Keratinocyte (primary cell): ENCODE data around the gene WNT6. TPM values are rescaled to one million over a fixed set of nuclear protein-coding genes. Genes with fewer than 3 reads are reported as not detected.

Source experiments
- DNase-seq: peaks from one replicate; pipeline ENCODE4 v3.0.0-alpha.2; 2011; ENCODE audit warnings: low read depth, missing footprints, low spot score
- FAIRE-seq: peaks from 2 replicates; lab custom pipeline; 2011; peaks lifted over from hg19 to GRCh38; lab: Jason Lieb, UNC
- H2AFZ ChIP-seq: 2 replicates; pipeline ENCODE4 v1.6.0; 2012; ENCODE audit warnings: low read length, control low read depth, inconsistent platforms; ENCODE audit not compliant: control insufficient read depth
- H3K27ac ChIP-seq: 2 replicates; pipeline ENCODE4 v1.5.1; 2011; ENCODE audit warnings: low read length; ENCODE audit not compliant: control insufficient read depth, insufficient read depth
- H3K27me3 ChIP-seq: 3 replicates; pipeline ENCODE4 v1.6.0; 2011; ENCODE audit warnings: low read length; ENCODE audit not compliant: control insufficient read depth, insufficient read depth; ENCODE audit errors: extremely low read depth
- H3K36me3 ChIP-seq, 2 experiments: 2 replicates in 1 of 2; 3 replicates in 1 of 2; pipeline ENCODE4 v1.5.1; 2011; ENCODE audit warnings: low read length in 2 of 2, mild to moderate bottlenecking in 1 of 2; ENCODE audit not compliant: control insufficient read depth in 2 of 2, insufficient read depth in 2 of 2; ENCODE audit errors: extremely low read depth in 1 of 2
- H3K4me1 ChIP-seq: 3 replicates; pipeline ENCODE4 v1.5.1; 2011; ENCODE audit warnings: low read length; ENCODE audit not compliant: control insufficient read depth, insufficient read depth; ENCODE audit errors: extremely low read depth
- H3K4me2 ChIP-seq: 3 replicates; pipeline ENCODE4 v1.6.0; 2011; ENCODE audit warnings: low read depth, low read length; ENCODE audit not compliant: control insufficient read depth, insufficient read depth; ENCODE audit errors: extremely low read depth
- H3K4me3 ChIP-seq, 3 experiments: fragments of 200-600 bp in 1 of 3; sonication (generic) in 1 of 3; 2 replicates in 2 of 3; 3 replicates in 1 of 3; pipeline ENCODE4 v1.5.1; 2011 to 2016; ENCODE audit warnings: low read length in 3 of 3, mild to moderate bottlenecking in 3 of 3, control low read depth in 2 of 3, inconsistent platforms in 1 of 3, low read depth in 1 of 3, mixed read lengths in 1 of 3, mixed run types in 1 of 3, moderate library complexity in 1 of 3; ENCODE audit not compliant: control insufficient read depth in 2 of 3, insufficient read depth in 2 of 3; ENCODE audit errors: extremely low read depth in 1 of 3
- H3K79me2 ChIP-seq: 2 replicates; pipeline ENCODE4 v1.6.0; 2012; ENCODE audit warnings: low read length; ENCODE audit not compliant: control insufficient read depth, insufficient read depth
- H3K9ac ChIP-seq: 3 replicates; pipeline ENCODE4 v1.6.0; 2011; ENCODE audit warnings: low read length; ENCODE audit not compliant: control insufficient read depth, insufficient read depth; ENCODE audit errors: extremely low read depth
- H3K9me1 ChIP-seq: 3 replicates; pipeline ENCODE4 v1.6.0; 2011; ENCODE audit warnings: low read length; ENCODE audit not compliant: control insufficient read depth, insufficient read depth; ENCODE audit errors: extremely low read depth
- H3K9me3 ChIP-seq: 2 replicates; pipeline ENCODE4 v1.5.1; 2012; ENCODE audit warnings: low read depth, low read length; ENCODE audit not compliant: control insufficient read depth
- H4K20me1 ChIP-seq: 3 replicates; pipeline ENCODE4 v1.6.0; 2011; ENCODE audit warnings: low read length; ENCODE audit not compliant: control insufficient read depth, insufficient read depth; ENCODE audit errors: extremely low read depth
- CTCF ChIP-seq, 3 experiments: IDR thresholded peaks in 1 of 3; conservative IDR thresholded peaks in 1 of 3; optimal IDR thresholded peaks in 1 of 3; 2 replicates in 2 of 3; 3 replicates in 1 of 3; pipeline versions ENCODE3 to v1.5.1; 2011; ENCODE audit warnings: low read length in 3 of 3, mild to moderate bottlenecking in 3 of 3, moderate library complexity in 2 of 3, control low read depth in 1 of 3, inconsistent platforms in 1 of 3; ENCODE audit not compliant: insufficient read depth in 2 of 3; ENCODE audit errors: extremely low read depth in 1 of 3
- EZH2 ChIP-seq: IDR thresholded peaks from one replicate; pipeline ENCODE4 v1.6.1; 2012; ENCODE audit warnings: inconsistent platforms, mild to moderate bottlenecking, low read length, moderate library complexity
- dilution Hi-C: fragments of 300-500 bp; cut with MboI; formaldehyde crosslinking; loops from one replicate; pipeline ENCODE4 v1.7.0; 2020; ENCODE audit warnings: low sequenced_read_pairs; ENCODE audit not compliant: extremely low pct_ligation_motif_present
- polyA plus RNA-seq, 5 experiments: library from polyadenylated mRNA; depleted of rRNA in 3 of 5; stranded (reverse) in 3 of 5; stranded (forward) in 1 of 5; unstranded in 1 of 5; fragments of >200 nt; gene quantifications; 1 replicate in 1 of 5; 2 replicates in 3 of 5; 3 replicates in 1 of 5; pipeline versions ENCODE4 v1.2.1 to v1.2.3, GENCODE V29; 2011 to 2012; ENCODE audit warnings: missing spikeins in 2 of 5, low read depth in 1 of 5, low replicate concordance in 1 of 5

The WNT6 gene
- polyA plus RNA-seq, 1 donor (not counting 4 experiments of a cell fraction or from before 2014, with no cell fraction given), result not detected

DNA sequence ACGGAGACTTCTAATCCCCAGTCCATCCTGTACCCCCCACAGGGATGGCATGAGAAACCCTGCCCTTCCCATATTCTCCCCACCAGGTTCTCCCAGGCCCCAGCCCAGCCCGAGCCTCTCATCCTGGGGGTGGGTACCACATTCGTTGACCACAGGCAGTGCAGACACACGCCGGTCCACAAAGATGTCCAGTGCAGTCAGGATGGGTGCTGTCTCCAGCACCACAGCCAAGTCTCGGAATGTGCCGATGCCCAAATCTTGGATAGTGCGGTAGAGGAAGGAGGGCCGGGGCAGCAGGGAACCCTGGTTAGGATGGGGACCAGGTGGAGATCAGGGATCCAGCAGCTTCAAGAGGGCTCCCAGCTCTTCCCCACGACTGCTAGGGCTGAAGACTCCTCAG, 32.8 kb upstream of the WNT6 start:
- H3K27me3 ChIP-seq, result peaks cover 7% of the 10 kb centered on the region
- no peak overlapping the region for H3K27ac ChIP-seq
- no peak for TF ChIP-seq CTCF (optimal IDR thresholded peaks at IDR 0.05 in 1 of 3, IDR thresholded peaks at IDR 0.05 in 1 of 3, conservative IDR thresholded peaks at IDR 0.05 in 1 of 3; ENCODE audit: extremely low read depth in 1 of 3, insufficient read depth in 2 of 3, low read length in 3 of 3)
- no peak for TF ChIP-seq EZH2
- no peaks in the 10 kb centered on the region for H3K9me3 ChIP-seq
- no peaks in the 10 kb centered on the region for H3K36me3 ChIP-seq
- H3K4me1 ChIP-seq, result no peaks in the 10 kb centered on the region
- H3K9me1 ChIP-seq, result no peaks in the 10 kb centered on the region
- no peaks in the 10 kb centered on the region for H4K20me1 ChIP-seq
- no peak overlapping the region for H3K9ac ChIP-seq
- FAIRE-seq (no peak), DNase-seq (no peak)
- H2AFZ ChIP-seq, result no peak overlapping the region
- no peaks in the 10 kb centered on the region for H3K79me2 ChIP-seq
- dilution Hi-C loops, result no loop called here
- H3K4me3 ChIP-seq, result no peak overlapping the region
- H3K4me2 ChIP-seq, result no peak overlapping the region

DNA sequence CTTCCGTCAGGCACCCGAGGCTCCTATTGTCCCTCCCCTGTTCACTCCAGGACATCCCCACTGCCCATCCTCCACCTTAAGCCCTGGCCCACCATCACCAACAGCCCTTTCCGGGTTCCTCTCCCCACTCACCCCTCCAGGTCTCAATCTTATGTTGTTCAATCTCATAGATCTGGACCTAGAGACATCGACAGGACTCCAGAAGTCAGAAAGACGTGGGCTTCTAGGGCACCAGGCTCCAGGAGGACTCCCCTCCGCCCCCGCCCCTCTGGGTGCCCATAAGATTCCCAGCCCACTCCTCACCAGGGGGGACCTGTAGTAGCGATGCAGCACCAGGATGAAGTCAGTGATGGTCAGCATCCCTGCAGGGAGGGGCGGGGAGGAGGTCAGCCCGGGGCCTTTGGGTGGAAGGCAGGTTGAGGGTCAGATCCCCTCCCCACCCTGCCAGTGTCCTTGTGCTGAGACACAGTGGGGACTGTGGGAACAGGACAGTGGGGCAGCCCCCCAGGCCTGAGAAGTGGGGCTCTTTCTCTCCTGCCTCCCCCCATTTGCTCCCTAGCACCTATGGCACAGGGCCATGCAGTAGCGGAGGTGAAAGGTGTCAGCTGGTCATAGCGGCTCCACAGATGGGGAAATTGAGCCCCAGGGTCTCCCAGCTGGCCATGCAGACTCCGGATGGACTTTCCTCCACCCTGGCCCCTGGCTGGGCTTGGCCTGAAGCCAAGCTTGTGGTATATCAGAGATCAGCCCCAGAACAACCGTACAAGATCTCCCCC, 31.7 kb upstream of the WNT6 start:
- Histone ChIP-seq H2AFZ (no peak overlapping the region), H3K9ac (no peak overlapping the region), H3K4me1 (peaks cover 4% of the 10 kb centered on the region), H3K9me3 (no peaks in the 10 kb centered on the region), H3K4me3 (no peak overlapping the region), H3K9me1 (no peaks in the 10 kb centered on the region), H3K27ac (no peak overlapping the region), H4K20me1 (no peaks in the 10 kb centered on the region), H3K36me3 (no peaks in the 10 kb centered on the region), H3K27me3 (peaks cover 10% of the 10 kb centered on the region), H3K79me2 (no peaks in the 10 kb centered on the region), H3K4me2 (no peak overlapping the region)
- dilution Hi-C loops, result no loop called here
- DNase-seq (no peak), FAIRE-seq (no peak)
- no peak for TF ChIP-seq CTCF (optimal IDR thresholded peaks at IDR 0.05 in 1 of 3, IDR thresholded peaks at IDR 0.05 in 1 of 3, conservative IDR thresholded peaks at IDR 0.05 in 1 of 3; ENCODE audit: extremely low read depth in 1 of 3, insufficient read depth in 2 of 3, low read length in 3 of 3)
- no peak for TF ChIP-seq EZH2
